ENCODE data around the gene CTNND2.

Gene CTNND2

DNA sequence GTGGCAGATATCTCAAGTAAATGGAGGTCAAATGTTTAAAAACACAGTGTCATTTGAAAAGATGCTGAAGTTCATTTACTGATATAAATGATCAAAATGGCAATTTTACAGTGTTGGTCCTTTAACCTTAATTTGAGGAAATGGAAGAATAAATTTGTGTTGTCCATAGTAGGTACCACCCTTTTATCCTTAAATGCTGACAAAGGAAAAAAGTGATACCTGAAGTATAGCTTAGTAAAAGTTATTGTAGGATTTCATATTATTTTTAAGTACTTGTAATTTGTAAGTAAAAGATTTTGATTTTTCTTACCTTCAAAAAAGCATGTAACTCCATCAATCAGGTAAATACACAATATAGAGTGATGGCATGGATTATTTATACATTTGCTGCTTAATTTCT, 976.6 kb downstream of the CTNND2 start:
- no peaks in the 10 kb centered on the region for H3K4me1 ChIP-seq (ENCODE audit: control insufficient read depth, low read length)
- no peaks in the 10 kb centered on the region for H3K36me3 ChIP-seq (ENCODE audit: control insufficient read depth, low read length)
- H3K27me3 ChIP-seq (ENCODE audit: control insufficient read depth, low read length) = no peaks in the 10 kb centered on the region
- H3F3A ChIP-seq (ENCODE audit: control insufficient read depth, insufficient read depth) = no peaks in the 10 kb centered on the region
- no peaks in the 10 kb centered on the region for H3K9me3 ChIP-seq (ENCODE audit: control insufficient read depth, insufficient read depth, low read length)
- H3K79me2 ChIP-seq (ENCODE audit: control insufficient read depth, low read length) = no peaks in the 10 kb centered on the region
- no peak overlapping the region for H3K4me3 ChIP-seq (ENCODE audit: low read length)
- H3K9me2 ChIP-seq (replicated peaks; ENCODE audit: control insufficient read depth, low read length) = no peaks in the 10 kb centered on the region
- H4K20me1 ChIP-seq (ENCODE audit: control insufficient read depth, insufficient read depth, low read depth, low read length) = no peaks in the 10 kb centered on the region
- H3K27ac ChIP-seq (ENCODE audit: low read depth, low read length) = no peak overlapping the region
- TF ChIP-seq CTCF (IDR thresholded peaks at IDR 0.05; ENCODE audit: low read depth, low read length, poor library complexity, severe bottlenecking) (no peak), EZH2phosphoT487 (IDR thresholded peaks at IDR 0.05; ENCODE audit: borderline replicate concordance, low read length) (no peak)
- H3K4me2 ChIP-seq (ENCODE audit: low read length) = no peak overlapping the region

- no peak overlapping the region for H3K4me2 ChIP-seq (ENCODE audit: low read length)
- no peaks in the 10 kb centered on the region for H3F3A ChIP-seq (ENCODE audit: control insufficient read depth, insufficient read depth)
- no peaks in the 10 kb centered on the region for H3K9me3 ChIP-seq (ENCODE audit: control insufficient read depth, insufficient read depth, low read length)
- no peaks in the 10 kb centered on the region for H4K20me1 ChIP-seq (ENCODE audit: control insufficient read depth, insufficient read depth, low read depth, low read length)
- no peaks in the 10 kb centered on the region for H3K27me3 ChIP-seq (ENCODE audit: control insufficient read depth, low read length)
- H3K36me3 ChIP-seq (ENCODE audit: control insufficient read depth, low read length) = no peaks in the 10 kb centered on the region
- no peaks in the 10 kb centered on the region for H3K9me2 ChIP-seq (replicated peaks; ENCODE audit: control insufficient read depth, low read length)
- no peak overlapping the region for H3K4me3 ChIP-seq (ENCODE audit: low read length)
- H3K79me2 ChIP-seq (ENCODE audit: control insufficient read depth, low read length) = no peaks in the 10 kb centered on the region
- no peaks in the 10 kb centered on the region for H3K4me1 ChIP-seq (ENCODE audit: control insufficient read depth, low read length)
- TF ChIP-seq CTCF (IDR thresholded peaks at IDR 0.05; ENCODE audit: low read depth, low read length, poor library complexity, severe bottlenecking) (no peak), EZH2phosphoT487 (IDR thresholded peaks at IDR 0.05; ENCODE audit: borderline replicate concordance, low read length) (no peak)
- no peak overlapping the region for H3K27ac ChIP-seq (ENCODE audit: low read depth, low read length)
These were observed 980.9 kb downstream of the CTNND2 start for GRCh38 chr5:10923310-10923709.

Data from DOHH2 (cell line).